ENCODE measurements around the gene RTN1. TPM values are rescaled to one million over a fixed set of nuclear protein-coding genes. Genes with fewer than 3 reads are reported as not detected.

RTN1 gene
- polyA plus RNA-seq, 1 donor from 2014 or later = 1,138 TPM

GRCh38 chr14:59601056-59601455, 269.5 kb downstream of the RTN1 start:
- TF ChIP-seq SMC3 (conservative IDR thresholded peaks at IDR 0.05; ENCODE audit: poor library complexity) = no peak
- TF ChIP-seq EP300 (conservative IDR thresholded peaks at IDR 0.05; ENCODE audit: poor library complexity, severe bottlenecking) = no peak
- TF ChIP-seq, protein P1, sequence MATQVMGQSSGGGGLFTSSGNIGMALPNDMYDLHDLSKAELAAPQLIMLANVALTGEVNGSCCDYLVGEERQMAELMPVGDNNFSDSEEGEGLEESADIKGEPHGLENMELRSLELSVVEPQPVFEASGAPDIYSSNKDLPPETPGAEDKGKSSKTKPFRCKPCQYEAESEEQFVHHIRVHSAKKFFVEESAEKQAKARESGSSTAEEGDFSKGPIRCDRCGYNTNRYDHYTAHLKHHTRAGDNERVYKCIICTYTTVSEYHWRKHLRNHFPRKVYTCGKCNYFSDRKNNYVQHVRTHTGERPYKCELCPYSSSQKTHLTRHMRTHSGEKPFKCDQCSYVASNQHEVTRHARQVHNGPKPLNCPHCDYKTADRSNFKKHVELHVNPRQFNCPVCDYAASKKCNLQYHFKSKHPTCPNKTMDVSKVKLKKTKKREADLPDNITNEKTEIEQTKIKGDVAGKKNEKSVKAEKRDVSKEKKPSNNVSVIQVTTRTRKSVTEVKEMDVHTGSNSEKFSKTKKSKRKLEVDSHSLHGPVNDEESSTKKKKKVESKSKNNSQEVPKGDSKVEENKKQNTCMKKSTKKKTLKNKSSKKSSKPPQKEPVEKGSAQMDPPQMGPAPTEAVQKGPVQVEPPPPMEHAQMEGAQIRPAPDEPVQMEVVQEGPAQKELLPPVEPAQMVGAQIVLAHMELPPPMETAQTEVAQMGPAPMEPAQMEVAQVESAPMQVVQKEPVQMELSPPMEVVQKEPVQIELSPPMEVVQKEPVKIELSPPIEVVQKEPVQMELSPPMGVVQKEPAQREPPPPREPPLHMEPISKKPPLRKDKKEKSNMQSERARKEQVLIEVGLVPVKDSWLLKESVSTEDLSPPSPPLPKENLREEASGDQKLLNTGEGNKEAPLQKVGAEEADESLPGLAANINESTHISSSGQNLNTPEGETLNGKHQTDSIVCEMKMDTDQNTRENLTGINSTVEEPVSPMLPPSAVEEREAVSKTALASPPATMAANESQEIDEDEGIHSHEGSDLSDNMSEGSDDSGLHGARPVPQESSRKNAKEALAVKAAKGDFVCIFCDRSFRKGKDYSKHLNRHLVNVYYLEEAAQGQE (IDR thresholded peaks at IDR 0.05; ENCODE audit: borderline replicate concordance) = no peak
- TF ChIP-seq POLR2AphosphoS5 (IDR thresholded peaks at IDR 0.05) = no peak
- no peak for TF ChIP-seq EZH2 (IDR thresholded peaks at IDR 0.05; ENCODE audit: borderline replicate concordance, insufficient read depth, low read length, poor library complexity, severe bottlenecking)
- TF ChIP-seq TAF1 (IDR thresholded peaks at IDR 0.05; ENCODE audit: low read depth) = no peak
- no peak for TF ChIP-seq CTCF (IDR thresholded peaks at IDR 0.05; ENCODE audit: poor library complexity, severe bottlenecking)
- no peak for TF ChIP-seq RAD21 (conservative IDR thresholded peaks at IDR 0.05)
- no peaks in the 10 kb centered on the region for H3K9me2 ChIP-seq (ENCODE audit: insufficient read depth, low read length)
- peaks cover 26% of the 10 kb centered on the region for H3K36me3 ChIP-seq (ENCODE audit: insufficient read depth, low read length)
- H3K79me2 ChIP-seq (replicated peaks; ENCODE audit: insufficient read depth, low read length) = no peaks in the 10 kb centered on the region
- no peak overlapping the region for H3K4me2 ChIP-seq (ENCODE audit: low read length)
- H4K20me1 ChIP-seq (ENCODE audit: insufficient read depth) = no peaks in the 10 kb centered on the region
- no peak overlapping the region for H3K4me3 ChIP-seq (ENCODE audit: low read length)
- H3K9ac ChIP-seq (ENCODE audit: low read length) = no peak overlapping the region
- no peaks in the 10 kb centered on the region for H3K27me3 ChIP-seq (ENCODE audit: insufficient read depth, low read depth, low read length)
- H3F3A ChIP-seq (ENCODE audit: insufficient read depth, low read length, poor library complexity, severe bottlenecking) = no peaks in the 10 kb centered on the region
- H2AFZ ChIP-seq (ENCODE audit: low read depth, low read length) = no peak overlapping the region
- H3K27ac ChIP-seq (ENCODE audit: low read length) = no peak overlapping the region
- H3K9me3 ChIP-seq (ENCODE audit: low read length) = no peaks in the 10 kb centered on the region

- Histone ChIP-seq H3K9me3 (ENCODE audit: low read length) (no peaks in the 10 kb centered on the region), H3K36me3 (ENCODE audit: insufficient read depth, low read length) (peaks cover 33% of the 10 kb centered on the region), H3K79me2 (replicated peaks; ENCODE audit: insufficient read depth, low read length) (no peaks in the 10 kb centered on the region), H3K27ac (ENCODE audit: low read length) (no peak overlapping the region), H3K4me3 (ENCODE audit: low read length) (no peak overlapping the region), H3K9me2 (ENCODE audit: insufficient read depth, low read length) (no peaks in the 10 kb centered on the region), H3F3A (ENCODE audit: insufficient read depth, low read length, poor library complexity, severe bottlenecking) (no peaks in the 10 kb centered on the region), H4K20me1 (ENCODE audit: insufficient read depth) (no peaks in the 10 kb centered on the region), H3K27me3 (ENCODE audit: insufficient read depth, low read depth, low read length) (no peaks in the 10 kb centered on the region), H2AFZ (ENCODE audit: low read depth, low read length) (no peak overlapping the region), H3K4me2 (ENCODE audit: low read length) (no peak overlapping the region), H3K9ac (ENCODE audit: low read length) (no peak overlapping the region)
- TF ChIP-seq RAD21 (conservative IDR thresholded peaks at IDR 0.05) (no peak), EP300 (conservative IDR thresholded peaks at IDR 0.05; ENCODE audit: poor library complexity, severe bottlenecking) (no peak), CTCF (IDR thresholded peaks at IDR 0.05; ENCODE audit: poor library complexity, severe bottlenecking) (no peak), POLR2AphosphoS5 (IDR thresholded peaks at IDR 0.05) (no peak), MXI1 (conservative IDR thresholded peaks at IDR 0.05; ENCODE audit: poor library complexity, severe bottlenecking) (no peak), SMC3 (conservative IDR thresholded peaks at IDR 0.05; ENCODE audit: poor library complexity) (no peak), EZH2 (IDR thresholded peaks at IDR 0.05; ENCODE audit: borderline replicate concordance, insufficient read depth, low read length, poor library complexity, severe bottlenecking) (no peak), TAF1 (IDR thresholded peaks at IDR 0.05; ENCODE audit: low read depth) (no peak)
- TF ChIP-seq, protein P1 (IDR thresholded peaks at IDR 0.05; ENCODE audit: borderline replicate concordance) = no peak
Measured at GRCh38 chr14:59600211-59600945, 270.2 kb downstream of the RTN1 start.

Data from neural cell (in vitro differentiated cells).